H9 (cell line): ENCODE data around the gene DBX2. TPM values are rescaled to one million over a fixed set of nuclear protein-coding genes. Genes with fewer than 3 reads are reported as not detected.

Experiments used
- DNase-seq: peaks from one replicate; pipeline ENCODE4 v3.0.0-alpha.2; 2017
- H2AFZ ChIP-seq: one replicate; pipeline ENCODE4 v1.6.1; 2013; ENCODE audit warnings: mild to moderate bottlenecking, low read length, control low read depth, moderate library complexity
- H2AK5ac ChIP-seq: 2 replicates; pipeline ENCODE4 v1.6.1; 2013; ENCODE audit warnings: low read length, control low read depth, mixed read lengths; ENCODE audit not compliant: insufficient read length
- H2BK120ac ChIP-seq: one replicate; pipeline ENCODE4 v1.6.1; 2013; ENCODE audit warnings: low read depth, mild to moderate bottlenecking, low read length, control low read depth, inconsistent platforms; ENCODE audit not compliant: poor library complexity, severe bottlenecking
- H2BK12ac ChIP-seq: 2 replicates; pipeline ENCODE4 v1.6.1; 2013; ENCODE audit warnings: low read length, control low read depth, mixed read lengths, low read depth; ENCODE audit not compliant: insufficient read length
- H2BK15ac ChIP-seq: 2 replicates; pipeline ENCODE4 v1.6.1; 2013; ENCODE audit warnings: low read depth, low read length, control low read depth
- H2BK20ac ChIP-seq: one replicate; pipeline ENCODE4 v1.6.1; 2013; ENCODE audit warnings: low read depth, mild to moderate bottlenecking, low read length, control low read depth, inconsistent platforms; ENCODE audit not compliant: poor library complexity, severe bottlenecking
- H2BK5ac ChIP-seq: 2 replicates; pipeline ENCODE4 v1.6.1; 2013; ENCODE audit warnings: low read length, control low read depth, mixed read lengths; ENCODE audit not compliant: insufficient read length
- H3K14ac ChIP-seq: 2 replicates; pipeline ENCODE4 v1.6.1; 2013; ENCODE audit warnings: low read length, control low read depth; ENCODE audit not compliant: insufficient read depth
- H3K18ac ChIP-seq: 2 replicates; pipeline ENCODE4 v1.6.1; 2013; ENCODE audit warnings: low read depth, mild to moderate bottlenecking, mixed read lengths, low read length, control low read depth; ENCODE audit not compliant: insufficient read length
- H3K23ac ChIP-seq: 2 replicates; pipeline ENCODE4 v1.6.1; 2013; ENCODE audit warnings: low read length, control low read depth, mixed read lengths, low read depth; ENCODE audit not compliant: insufficient read length
- H3K23me2 ChIP-seq: 2 replicates; pipeline ENCODE4 v1.6.1; 2013; ENCODE audit warnings: low read depth, mild to moderate bottlenecking, mixed read lengths, low read length, control low read depth; ENCODE audit not compliant: insufficient read length, poor library complexity, severe bottlenecking
- H3K27ac ChIP-seq: 2 replicates; pipeline ENCODE4 v1.5.1; 2013; ENCODE audit warnings: low read length, control low read depth, mixed read lengths, low read depth; ENCODE audit not compliant: insufficient read length
- H3K27me3 ChIP-seq: 2 replicates; pipeline ENCODE4 v1.6.1; 2013; ENCODE audit warnings: low read length, control low read depth, inconsistent platforms; ENCODE audit not compliant: insufficient read depth
- H3K4ac ChIP-seq: 2 replicates; pipeline ENCODE4 v1.6.1; 2013; ENCODE audit warnings: low read depth, mild to moderate bottlenecking, control low read depth, inconsistent platforms, low read length, moderate library complexity
- H3K4me1 ChIP-seq: 2 replicates; pipeline ENCODE4 v1.6.1; 2013; ENCODE audit warnings: low read length, control low read depth, inconsistent platforms; ENCODE audit not compliant: insufficient read depth
- H3K4me2 ChIP-seq: 2 replicates; pipeline ENCODE4 v1.6.1; 2013; ENCODE audit warnings: low read length, control low read depth, mixed read lengths; ENCODE audit not compliant: insufficient read length, insufficient read depth
- H3K56ac ChIP-seq: 2 replicates; pipeline ENCODE4 v1.6.1; 2013; ENCODE audit warnings: low read depth, mild to moderate bottlenecking, mixed read lengths, low read length, control low read depth; ENCODE audit not compliant: insufficient read length
- H3K79me1 ChIP-seq: 2 replicates; pipeline ENCODE4 v1.6.1; 2013; ENCODE audit warnings: low read depth, mild to moderate bottlenecking, moderate library complexity, low read length, control low read depth, inconsistent platforms; ENCODE audit not compliant: insufficient read depth, poor library complexity, severe bottlenecking
- H3K79me2 ChIP-seq: 2 replicates; pipeline ENCODE4 v1.6.1; 2013; ENCODE audit warnings: low read length, control low read depth, inconsistent platforms; ENCODE audit not compliant: insufficient read depth
- H3K9ac ChIP-seq: 2 replicates; pipeline ENCODE4 v1.6.1; 2013; ENCODE audit warnings: low read length, control low read depth, mixed read lengths; ENCODE audit not compliant: insufficient read length; ENCODE audit errors: extremely low read depth
- H3K9me3 ChIP-seq: one replicate; pipeline ENCODE4 v1.6.1; 2013; ENCODE audit warnings: low read depth, low read length, inconsistent platforms; ENCODE audit not compliant: control insufficient read depth
- H3T11ph ChIP-seq: one replicate; pipeline ENCODE4 v1.6.1; 2013; ENCODE audit warnings: mild to moderate bottlenecking, low read length, control low read depth, inconsistent platforms
- H4K20me1 ChIP-seq: one replicate; pipeline ENCODE4 v1.6.1; 2013; ENCODE audit not compliant: control insufficient read depth, insufficient read length, insufficient read depth
- H4K5ac ChIP-seq: 2 replicates; pipeline ENCODE4 v1.6.1; 2013; ENCODE audit warnings: low read depth, mild to moderate bottlenecking, mixed read lengths, low read length, control low read depth; ENCODE audit not compliant: insufficient read length
- H4K8ac ChIP-seq: replicated peaks from 2 replicates; pipeline ENCODE4 v1.6.1; 2013; ENCODE audit warnings: low read length, control low read depth, mixed read lengths, low read depth; ENCODE audit not compliant: insufficient read length
- H4K91ac ChIP-seq: 2 replicates; pipeline ENCODE4 v1.6.1; 2013; ENCODE audit warnings: low read depth, mild to moderate bottlenecking, moderate library complexity, mixed read lengths, low read length, control low read depth; ENCODE audit not compliant: insufficient read length
- H3K27ac Mint-ChIP-seq, 3 experiments: 2 replicates in 2 of 3; 3 replicates in 1 of 3; pipeline ENCODE4 v1.8.0; 2020 to 2021; ENCODE audit warnings: mixed read lengths in 3 of 3, mild to moderate bottlenecking in 1 of 3, moderate library complexity in 1 of 3
- H3K27me3 Mint-ChIP-seq: 2 replicates; pipeline ENCODE4 v1.8.0; 2021; ENCODE audit warnings: low read depth, mild to moderate bottlenecking, moderate library complexity, mixed read lengths
- H3K36me3 Mint-ChIP-seq, 3 experiments: 2 replicates in 2 of 3; 3 replicates in 1 of 3; pipeline ENCODE4 v1.8.0; 2020 to 2021; ENCODE audit warnings: low read depth in 3 of 3, mixed read lengths in 3 of 3; ENCODE audit not compliant: insufficient read depth in 1 of 3
- H3K4me1 Mint-ChIP-seq, 2 experiments: 2 replicates each; pipeline ENCODE4 v1.8.0; 2020; ENCODE audit warnings: mixed read lengths in 2 of 2
- H3K4me3 Mint-ChIP-seq, 2 experiments: 2 replicates in 1 of 2; 3 replicates in 1 of 2; pipeline ENCODE4 v1.8.0; 2020 to 2021; ENCODE audit warnings: mild to moderate bottlenecking in 2 of 2, mixed read lengths in 2 of 2, moderate library complexity in 1 of 2
- H3K9me3 Mint-ChIP-seq, 2 experiments: 2 replicates in 1 of 2; 3 replicates in 1 of 2; pipeline ENCODE4 v1.8.0; 2020; ENCODE audit warnings: mild to moderate bottlenecking in 2 of 2, mixed read lengths in 2 of 2, moderate library complexity in 1 of 2
- WGBS: extraction: QIAGEN DNeasy Blood & Tissue Kit; methylation state at CpG from one replicate; pipeline ENCODE4 v1.1.7; 2013; ENCODE audit warnings: missing lambda C conversion rate, low lambda C conversion rate, mixed read lengths; ENCODE audit not compliant: insufficient read length; ENCODE audit errors: extremely low coverage; 5-methylcytosine and 5-hydroxymethylcytosine counted together
- total RNA-seq: library from RNA; stranded (reverse); gene quantifications from 2 replicates; pipeline ENCODE4 v1.2.1, GENCODE V29; 2021
- TF ChIP-seq, protein P1 (sequence below): fragments of 200-600 bp; sonication (generic); conservative IDR thresholded peaks from 3 replicates; pipeline ENCODE4 v1.8.0; 2021; ENCODE audit warnings: antibody characterized with exemption, mild to moderate bottlenecking

The DBX2 gene
- total RNA-seq, 1 experiment from 2014 or later, result not detected

DNA sequence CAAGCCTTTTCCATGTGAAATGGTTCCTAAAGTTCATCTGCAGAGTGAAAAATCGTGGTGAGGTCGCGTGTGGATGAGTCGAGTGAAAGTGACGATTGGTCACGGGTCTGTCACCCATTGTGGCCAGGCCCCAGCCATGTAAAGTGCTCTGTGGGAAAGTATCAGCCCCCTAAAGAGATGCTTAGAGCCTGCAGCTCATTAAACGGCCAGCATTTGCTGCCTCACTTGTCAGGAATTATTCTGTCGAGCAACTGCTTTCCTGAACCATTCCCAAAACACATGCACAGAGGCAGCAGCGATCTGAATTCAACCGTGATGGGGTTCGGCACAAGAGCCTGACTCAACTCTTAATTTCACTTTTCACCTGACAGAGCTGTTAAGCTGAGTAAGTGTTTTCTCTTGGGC, 16.0 kb downstream of the DBX2 start:
- Mint-ChIP-seq H3K27ac (peak overlapping the region in 1 of 3 experiments; percentile 38; a peak in 1 of 7 replicates), H3K4me3 (no peak overlapping the region), H3K4me1 (peaks cover 0 to 3% of the 10 kb centered on the region in 2 experiments; a peak in 1 of 4 replicates), H3K36me3 (no peaks in the 10 kb centered on the region), H3K27me3 (no peaks in the 10 kb centered on the region; the same call in 1 of the 2 replicates), H3K9me3 (peaks cover 0 to 2% of the 10 kb centered on the region in 2 experiments; a peak in 1 of 5 replicates)
- Histone ChIP-seq H2BK5ac (no peak overlapping the region), H3K14ac (no peak overlapping the region; the same call in 1 of the 2 replicates), H3K4ac (no peak overlapping the region), H3K9ac (no peak overlapping the region), H2BK20ac (no peak overlapping the region), H3K23ac (no peak overlapping the region), H3K27me3 (no peaks in the 10 kb centered on the region), H4K91ac (no peak overlapping the region), H2AFZ (peak overlapping the region; percentile 6), H2AK5ac (no peak overlapping the region), H3T11ph (no peak overlapping the region), H4K5ac (no peak overlapping the region), H3K56ac (no peak overlapping the region), H4K8ac (no peak overlapping the region), H3K18ac (no peak overlapping the region), H3K27ac (no peak overlapping the region), H3K4me2 (no peak overlapping the region), H2BK120ac (no peak overlapping the region), H2BK15ac (no peak overlapping the region), H2BK12ac (no peak overlapping the region), H3K79me2 (no peaks in the 10 kb centered on the region), H3K79me1 (no peaks in the 10 kb centered on the region), H3K9me3 (no peaks in the 10 kb centered on the region), H3K4me1 (no peaks in the 10 kb centered on the region), H4K20me1 (no peaks in the 10 kb centered on the region), H3K23me2 (no peaks in the 10 kb centered on the region)
- DNase-seq, result no peak
- WGBS, result no CpG with 5 or more reads among the region's 11 CpGs
- TF ChIP-seq, protein P1, sequence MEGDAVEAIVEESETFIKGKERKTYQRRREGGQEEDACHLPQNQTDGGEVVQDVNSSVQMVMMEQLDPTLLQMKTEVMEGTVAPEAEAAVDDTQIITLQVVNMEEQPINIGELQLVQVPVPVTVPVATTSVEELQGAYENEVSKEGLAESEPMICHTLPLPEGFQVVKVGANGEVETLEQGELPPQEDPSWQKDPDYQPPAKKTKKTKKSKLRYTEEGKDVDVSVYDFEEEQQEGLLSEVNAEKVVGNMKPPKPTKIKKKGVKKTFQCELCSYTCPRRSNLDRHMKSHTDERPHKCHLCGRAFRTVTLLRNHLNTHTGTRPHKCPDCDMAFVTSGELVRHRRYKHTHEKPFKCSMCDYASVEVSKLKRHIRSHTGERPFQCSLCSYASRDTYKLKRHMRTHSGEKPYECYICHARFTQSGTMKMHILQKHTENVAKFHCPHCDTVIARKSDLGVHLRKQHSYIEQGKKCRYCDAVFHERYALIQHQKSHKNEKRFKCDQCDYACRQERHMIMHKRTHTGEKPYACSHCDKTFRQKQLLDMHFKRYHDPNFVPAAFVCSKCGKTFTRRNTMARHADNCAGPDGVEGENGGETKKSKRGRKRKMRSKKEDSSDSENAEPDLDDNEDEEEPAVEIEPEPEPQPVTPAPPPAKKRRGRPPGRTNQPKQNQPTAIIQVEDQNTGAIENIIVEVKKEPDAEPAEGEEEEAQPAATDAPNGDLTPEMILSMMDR, result no peak
